ENCODE data around the gene EVA1B. TPM values are rescaled to one million over a fixed set of nuclear protein-coding genes. Genes with fewer than 3 reads are reported as not detected.

The EVA1B gene
- total and polyA plus RNA-seq, 10 of the 15 experiments (the other 5 are each of a cell fraction or from before 2014, with no cell fraction given), result 0.15 to 6.4 (median 3.0) TPM; not detected in 2

DNA sequence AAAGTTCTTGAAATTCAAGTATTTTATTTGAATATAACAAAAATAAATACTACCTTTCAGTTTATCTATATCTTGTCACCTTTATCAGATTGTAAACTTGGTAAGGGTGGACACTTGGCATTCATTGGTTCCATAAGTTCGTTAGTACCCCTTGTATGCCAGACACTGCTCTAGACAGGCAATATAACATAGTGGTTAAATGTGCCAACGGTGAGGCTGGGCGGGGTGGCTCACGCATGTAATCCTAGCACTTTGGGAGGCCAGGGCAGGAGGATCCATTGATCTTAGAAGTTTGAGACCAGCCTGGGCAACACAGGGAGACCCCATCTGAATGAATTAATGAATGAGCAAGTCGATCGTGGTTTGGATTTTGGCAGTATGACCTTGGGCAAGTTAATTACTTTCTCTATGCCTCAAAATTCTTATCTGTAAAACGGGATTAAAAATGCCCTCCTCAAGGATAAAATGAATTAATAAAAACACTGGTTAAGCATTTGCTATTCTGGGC, 43.6 kb downstream of the EVA1B start:
- Histone ChIP-seq H3K4me1 (ENCODE audit: control insufficient read depth, insufficient read depth, low read length) (no peaks in the 10 kb centered on the region), H3K27me3 (replicated peaks in 1 of 2; ENCODE audit: control insufficient read depth in 2 of 2, insufficient read depth in 2 of 2, low read length in 1 of 2) (no peaks in the 10 kb centered on the region), H3K9ac (ENCODE audit: control insufficient read depth, insufficient read depth, low read length) (no peak overlapping the region), H3K4me3 (no peak overlapping the region), H3K36me3 (ENCODE audit: control insufficient read depth in 2 of 2, insufficient read depth in 2 of 2, low read length in 1 of 2) (peaks cover 5 to 20% of the 10 kb centered on the region in 2 experiments), H4K20me1 (ENCODE audit: control insufficient read depth, insufficient read depth) (no peaks in the 10 kb centered on the region), H2AFZ (ENCODE audit: control insufficient read depth, low read depth, low read length) (no peak overlapping the region), H3K79me2 (ENCODE audit: control insufficient read depth, insufficient read depth, low read length) (peaks cover 15% of the 10 kb centered on the region), H3K4me2 (ENCODE audit: control insufficient read depth, insufficient read depth) (0 out of 2 replicates have a peak overlapping the region, but pooled peaks have one; percentile 9), H3K9me3 (replicated peaks; ENCODE audit: control insufficient read depth, insufficient read depth, low read length) (no peaks in the 10 kb centered on the region), H3K27ac (ENCODE audit: control insufficient read depth, insufficient read depth) (peak overlapping the region; percentile 18; the same call in 1 of the 2 replicates)
- intact Hi-C loops (cut with micrococcal nuclease; ENCODE audit: unreplicated experiment), result no loop called here
- CTCF ChIA-PET, result interaction anchor here (1.0 to 3.8 kb wide), 6 partner anchors 10 to 179 kb away, joined by 3 to 18 read pairs (median 4); partner anchors contain the start of gene TRAPPC3
- no TSS peak for BruUV-seq (replicated peaks)
- no peak for ATAC-seq
- POLR2A ChIA-PET, result interaction anchor here (0.6 kb wide), 1 partner anchor 947 kb away, joined by 3 read pairs; no protein-coding TSS in a partner anchor
- SMC1A ChIA-PET (ENCODE audit: uncharacterized antibody, unreplicated experiment), result interaction anchor here (0.9 to 6.1 kb wide), 3 partner anchors 61 to 130 kb away, joined by 3 to 40 read pairs (median 3); partner anchors contain the start of gene TRAPPC3
- RAD21 ChIA-PET (ENCODE audit: unreplicated experiment), result interaction anchor here (1.3 to 1.4 kb wide), 2 partner anchors 92 to 130 kb away, joined by 4 to 5 read pairs; no protein-coding TSS in a partner anchor
- in situ Hi-C loops (cut with MboI), result loop anchor here (10.0 kb wide), 1 partner anchor 175 kb away; no protein-coding TSS in a partner anchor
- 91% methylated on average over 7 of the region's 7 CpGs for WGBS (ENCODE audit: insufficient coverage, insufficient replicate concordance, low lambda C conversion rate, missing lambda C conversion rate)
- DNase-seq (ENCODE audit: low read depth, low spot score), result no peak
- no peak for TF ChIP-seq ZNF207 (IDR thresholded peaks at IDR 0.05; ENCODE audit: borderline replicate concordance)
- TF ChIP-seq ZSCAN29 (IDR thresholded peaks at IDR 0.05), result no peak
- TF ChIP-seq EZH2 (IDR thresholded peaks at IDR 0.05; ENCODE audit: borderline replicate concordance, control insufficient read depth, low read depth, low read length), result no peak
- no peak for TF ChIP-seq EP300 (IDR thresholded peaks at IDR 0.05; ENCODE audit: borderline replicate concordance in 1 of 2, control insufficient read depth in 1 of 2, low read depth in 2 of 2, low read length in 2 of 2)
- TF ChIP-seq DPF2 (IDR thresholded peaks at IDR 0.05), result no peak
- TF ChIP-seq, protein P1, sequence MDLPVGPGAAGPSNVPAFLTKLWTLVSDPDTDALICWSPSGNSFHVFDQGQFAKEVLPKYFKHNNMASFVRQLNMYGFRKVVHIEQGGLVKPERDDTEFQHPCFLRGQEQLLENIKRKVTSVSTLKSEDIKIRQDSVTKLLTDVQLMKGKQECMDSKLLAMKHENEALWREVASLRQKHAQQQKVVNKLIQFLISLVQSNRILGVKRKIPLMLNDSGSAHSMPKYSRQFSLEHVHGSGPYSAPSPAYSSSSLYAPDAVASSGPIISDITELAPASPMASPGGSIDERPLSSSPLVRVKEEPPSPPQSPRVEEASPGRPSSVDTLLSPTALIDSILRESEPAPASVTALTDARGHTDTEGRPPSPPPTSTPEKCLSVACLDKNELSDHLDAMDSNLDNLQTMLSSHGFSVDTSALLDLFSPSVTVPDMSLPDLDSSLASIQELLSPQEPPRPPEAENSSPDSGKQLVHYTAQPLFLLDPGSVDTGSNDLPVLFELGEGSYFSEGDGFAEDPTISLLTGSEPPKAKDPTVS (IDR thresholded peaks at IDR 0.05; ENCODE audit: low read depth, low read length), result no peak
- TF ChIP-seq EGR1 (IDR thresholded peaks at IDR 0.05; ENCODE audit: borderline replicate concordance in 1 of 2, low read depth in 2 of 2, low read length in 2 of 2), result no peak
- TF ChIP-seq SREBF2 (IDR thresholded peaks at IDR 0.05; ENCODE audit: low read length), result no peak
- no peak for TF ChIP-seq FOXM1 (IDR thresholded peaks at IDR 0.05; ENCODE audit: low read depth, low read length)
- TF ChIP-seq RUNX3 (IDR thresholded peaks at IDR 0.05; ENCODE audit: low read length), result no peak
- TF ChIP-seq POLR2AphosphoS2 (IDR thresholded peaks at IDR 0.05; ENCODE audit: low read depth, low read length), result no peak
- no peak for TF ChIP-seq NR2C2 (IDR thresholded peaks at IDR 0.05; ENCODE audit: borderline replicate concordance, control insufficient read depth, insufficient read length, low read depth)
- FAIRE-seq, result no peak

Data from GM12878 (cell line).